HG02678 (cell line): ENCODE measurements around the gene PJA2.

ENCODE experiments used
- ATAC-seq: cut with Tn5 transposase; IDR thresholded peaks from one replicate; pipeline ENCODE4 v1.9.1; 2021; ENCODE audit warnings: mild to moderate bottlenecking, moderate library complexity; ENCODE audit not compliant: unreplicated experiment

Gene PJA2

DNA sequence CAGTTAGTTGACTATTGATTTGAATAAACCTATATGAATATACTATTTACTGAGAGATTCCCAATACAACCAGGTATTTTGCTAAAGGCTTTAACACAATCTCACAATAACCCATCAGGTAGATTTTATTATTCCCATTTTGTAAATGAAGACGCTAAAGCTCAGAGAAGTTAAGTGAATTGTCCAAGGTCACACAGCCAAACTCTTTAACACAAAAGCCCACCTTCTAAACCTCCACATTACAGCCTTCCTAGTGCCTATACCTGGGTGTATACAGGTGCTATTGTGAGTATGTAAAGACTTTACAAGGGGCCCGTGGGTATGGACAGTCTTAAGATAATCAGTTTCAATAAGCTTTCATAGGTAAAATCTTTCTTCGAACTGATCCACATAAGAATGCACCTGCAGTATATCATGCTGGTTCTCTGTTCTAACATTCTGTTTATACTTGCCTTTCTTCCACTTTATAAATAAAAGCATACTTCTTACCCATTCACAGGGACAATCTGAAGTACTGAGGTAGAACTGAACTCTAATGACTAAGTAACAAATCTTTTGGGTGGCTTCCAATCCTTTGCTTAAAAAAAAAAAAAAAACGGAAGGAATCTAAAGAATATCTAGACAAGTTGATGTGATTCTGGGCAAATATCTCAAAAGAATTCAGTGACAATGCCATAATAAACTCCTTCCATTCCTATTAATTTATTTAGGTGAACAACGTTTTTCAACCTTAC lies 59.1 kb downstream of the PJA2 start:
- ATAC-seq: no peak

DNA sequence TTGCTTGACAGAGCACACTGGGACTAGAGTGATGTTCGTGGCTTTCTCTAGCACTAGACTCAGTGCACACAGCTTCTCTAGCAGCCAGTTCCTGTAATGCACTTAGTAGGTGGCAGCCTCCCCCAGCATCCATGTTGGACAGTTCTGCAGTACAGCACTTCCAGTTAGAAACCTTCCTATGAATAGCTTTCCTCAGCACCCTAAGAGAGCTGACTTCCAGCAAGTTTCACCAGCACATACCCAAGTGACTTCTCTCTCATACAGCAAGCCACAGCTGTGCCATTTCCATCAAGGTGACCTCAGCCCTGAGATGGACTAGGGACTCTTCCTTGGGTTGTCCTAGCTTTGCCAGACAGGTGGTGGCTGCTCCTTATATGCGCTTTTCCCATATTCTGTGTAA lies 60.4 kb downstream of the PJA2 start:
- no peak for ATAC-seq

DNA sequence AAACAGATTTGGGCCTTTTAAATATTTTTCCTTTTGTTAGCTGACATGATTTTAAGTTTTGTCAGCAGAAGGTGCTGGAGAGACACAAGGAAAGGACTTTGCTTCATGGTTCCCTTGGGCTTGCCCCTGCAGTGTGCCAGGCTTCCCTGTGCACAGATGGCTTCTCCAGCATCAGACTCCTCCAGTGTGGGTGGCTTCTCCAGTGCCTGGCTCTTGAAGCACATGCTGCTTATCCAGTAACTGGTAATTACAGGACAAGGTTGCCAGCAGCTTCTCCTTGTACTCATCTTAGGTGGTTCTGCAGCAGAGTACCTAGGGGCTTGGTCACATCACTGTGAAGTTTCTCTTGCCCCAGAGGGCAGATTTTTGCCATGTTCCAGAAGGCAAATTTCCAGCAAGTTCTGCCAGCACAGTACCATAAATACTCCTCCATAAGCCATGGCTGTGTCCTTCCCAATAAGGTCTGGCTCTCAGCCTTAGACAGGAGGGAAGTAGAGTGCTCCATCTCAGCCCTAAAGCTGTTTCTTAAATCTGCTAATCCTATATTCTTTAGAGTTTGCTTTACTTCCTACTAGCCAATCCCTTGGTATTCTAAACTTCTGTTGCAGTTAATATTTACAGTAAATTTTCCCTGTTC lies 62.4 kb downstream of the PJA2 start:
- ATAC-seq: no peak

DNA sequence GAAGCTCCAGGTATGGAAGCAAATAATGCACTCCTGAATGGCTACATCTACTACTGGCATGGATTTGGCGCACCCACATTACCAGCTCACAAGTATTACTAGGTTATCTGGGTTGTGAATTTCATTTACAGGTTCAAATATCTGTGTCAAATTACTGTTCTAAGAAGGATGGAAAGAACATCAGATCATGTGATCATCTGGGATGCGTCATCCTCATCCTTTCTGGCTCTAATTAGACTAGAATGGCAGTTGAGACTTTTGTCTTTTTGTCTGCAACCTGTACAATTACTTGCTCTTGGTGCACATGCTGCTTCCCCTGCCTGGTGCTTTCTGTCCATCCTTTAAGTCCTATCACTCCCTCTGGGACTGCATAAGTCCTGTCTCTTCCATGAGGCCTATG lies 64.1 kb downstream of the PJA2 start:
- ATAC-seq: no peak

DNA sequence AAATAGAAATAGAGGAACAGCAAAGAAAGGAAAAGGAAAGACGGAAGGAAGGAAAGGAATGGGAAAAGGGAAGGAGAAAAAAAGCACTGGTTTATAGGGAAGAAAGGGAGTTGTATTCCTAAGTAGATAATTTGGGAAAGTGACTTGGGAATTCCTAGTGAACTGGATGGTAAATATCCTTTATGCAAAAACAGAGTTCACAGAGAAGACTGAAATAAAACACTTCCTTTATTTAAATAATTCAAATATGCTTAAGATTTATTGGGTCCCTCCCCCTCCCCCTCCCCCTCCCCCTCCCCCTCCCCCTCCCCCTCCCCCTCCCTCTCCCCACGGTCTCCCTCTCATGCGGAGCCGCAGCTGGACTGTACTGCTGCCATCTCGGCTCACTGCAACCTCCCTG lies 69.4 kb downstream of the PJA2 start:
- no peak for ATAC-seq

DNA sequence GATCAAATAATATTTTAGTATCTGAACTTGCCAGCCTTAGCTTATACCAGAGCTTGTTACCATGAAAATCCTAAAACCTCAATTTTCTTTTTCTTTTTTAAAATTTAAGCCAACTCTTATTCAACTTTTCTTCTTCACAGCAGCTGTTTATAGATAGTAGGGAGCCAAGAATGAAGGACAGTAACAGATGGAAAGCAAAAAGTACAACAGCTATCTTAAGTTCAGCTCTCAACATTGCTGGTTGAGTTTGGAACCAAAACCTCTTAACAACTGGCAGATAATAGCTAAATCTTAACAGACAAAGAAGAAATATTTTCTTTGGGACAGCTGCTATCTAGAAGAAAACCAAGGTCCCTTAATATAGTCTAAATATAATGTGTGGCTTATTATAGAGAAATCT lies 74.7 kb downstream of the PJA2 start:
- no peak for ATAC-seq

DNA sequence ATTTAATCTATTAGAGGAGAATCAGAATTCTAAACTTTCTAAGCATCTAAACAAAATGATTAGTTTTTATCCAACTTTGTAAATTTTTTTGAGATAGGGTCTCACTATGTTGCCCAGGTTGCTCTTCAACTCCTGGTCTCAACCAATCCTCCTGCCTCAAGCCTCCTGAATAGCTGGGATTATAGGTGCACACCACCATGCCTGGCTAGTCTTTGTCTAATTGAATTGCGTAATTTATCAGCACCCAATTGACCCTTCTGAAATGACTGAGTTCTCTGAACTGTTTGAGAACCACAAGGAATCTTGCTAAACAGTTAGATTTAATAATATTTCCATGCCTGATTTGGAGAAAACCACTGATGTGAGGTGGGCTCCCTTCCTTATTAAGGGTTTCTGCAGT lies 75.7 kb downstream of the PJA2 start:
- no peak for ATAC-seq

DNA sequence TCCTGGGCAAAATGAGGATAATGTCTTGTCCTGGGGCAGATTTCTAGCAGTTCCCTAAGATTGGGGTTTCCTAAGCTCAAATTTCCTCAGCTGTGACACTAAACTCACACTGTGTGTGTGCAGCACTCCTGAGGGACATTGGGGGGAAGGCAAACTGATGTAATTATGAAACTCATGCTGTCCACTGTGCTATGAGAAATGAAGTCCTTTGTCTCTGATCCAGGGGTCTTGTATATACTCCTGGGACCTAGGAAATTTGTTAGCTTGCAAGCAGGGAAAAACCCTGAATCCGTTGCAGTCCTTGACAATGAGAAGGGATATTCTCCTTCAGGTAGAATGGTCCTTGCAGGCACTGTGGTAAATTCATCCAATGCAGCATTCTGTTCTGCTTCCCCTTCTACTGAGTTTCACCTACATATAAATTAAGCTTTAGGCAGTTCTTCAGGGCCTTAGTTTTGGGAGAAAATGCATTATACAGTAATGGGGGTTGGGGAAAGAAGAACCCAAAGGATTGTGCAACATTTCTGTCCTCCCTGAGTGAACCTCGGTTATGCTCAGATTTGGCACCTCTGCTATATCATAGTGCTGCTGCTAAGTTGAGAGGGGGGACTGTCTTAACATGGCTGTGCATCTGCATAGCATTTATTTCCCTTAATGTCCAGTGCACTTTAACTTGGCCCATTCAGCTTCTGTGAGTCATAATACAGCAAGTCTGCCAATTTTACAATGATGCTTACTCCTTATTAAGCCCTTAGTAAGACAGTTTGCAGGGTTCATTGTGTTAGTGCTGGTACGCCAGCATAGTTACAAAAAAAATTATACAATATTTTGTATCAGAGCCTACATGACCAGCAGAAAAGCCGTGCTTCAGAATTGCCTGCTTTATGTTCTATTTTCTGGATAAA lies 80.2 kb downstream of the PJA2 start:
- no peak for ATAC-seq

DNA sequence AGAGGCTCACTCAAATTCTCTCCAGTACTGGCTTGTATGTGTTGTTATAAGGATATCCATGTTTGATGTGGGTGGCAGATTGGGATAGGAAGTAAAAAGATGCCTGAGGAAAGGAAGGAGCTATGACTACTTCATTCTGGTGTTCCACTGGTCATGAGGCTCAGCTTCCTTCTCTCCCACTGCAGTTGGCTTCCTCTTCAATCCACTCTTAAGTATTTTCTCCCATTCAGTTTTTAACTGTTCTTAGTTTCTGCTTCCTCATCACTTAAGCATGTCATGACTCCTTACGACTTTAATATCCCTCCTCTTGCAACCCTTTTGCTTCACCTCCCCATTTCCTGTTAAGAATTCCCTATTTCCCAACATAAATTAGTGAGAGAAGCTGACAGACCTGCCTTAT lies 81.1 kb downstream of the PJA2 start:
- ATAC-seq: no peak

DNA sequence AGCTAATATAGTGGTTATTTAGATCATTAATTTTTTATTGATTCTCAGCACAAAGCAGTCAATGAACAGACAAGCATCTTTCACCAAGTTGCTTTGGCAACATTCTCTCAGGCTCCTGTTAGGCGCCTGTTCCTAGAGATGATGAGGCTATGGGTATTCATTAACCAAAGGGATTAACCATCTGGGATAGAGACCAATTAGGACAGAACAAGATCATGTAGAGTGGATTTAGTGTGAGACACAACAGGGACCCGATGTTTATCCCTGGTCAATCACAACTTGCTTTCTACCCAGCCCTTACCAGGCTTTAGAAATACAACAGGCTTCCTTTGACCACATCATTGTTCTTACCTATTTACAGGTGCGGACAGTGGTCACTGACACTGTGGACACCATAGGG lies 82.2 kb downstream of the PJA2 start:
- no peak for ATAC-seq

DNA sequence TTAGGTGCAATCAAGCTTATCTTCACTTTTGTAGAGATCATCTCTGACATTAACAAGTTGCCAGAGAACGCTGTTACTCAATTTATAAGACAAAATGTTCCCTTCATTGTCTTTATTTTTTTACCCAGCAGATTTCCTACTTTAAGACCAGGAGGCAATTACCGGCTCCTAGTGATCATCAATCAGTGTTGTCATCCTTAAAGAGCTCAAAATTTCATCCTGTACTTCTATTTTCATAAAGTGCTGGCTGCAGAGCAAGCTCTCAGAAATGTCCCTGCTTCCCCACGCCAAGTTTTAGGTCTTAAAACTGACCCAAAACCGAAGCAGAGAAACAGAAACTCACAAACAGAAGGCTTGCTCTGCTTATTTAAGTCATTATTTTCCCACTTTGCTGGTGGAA lies 82.9 kb downstream of the PJA2 start:
- ATAC-seq: no peak

DNA sequence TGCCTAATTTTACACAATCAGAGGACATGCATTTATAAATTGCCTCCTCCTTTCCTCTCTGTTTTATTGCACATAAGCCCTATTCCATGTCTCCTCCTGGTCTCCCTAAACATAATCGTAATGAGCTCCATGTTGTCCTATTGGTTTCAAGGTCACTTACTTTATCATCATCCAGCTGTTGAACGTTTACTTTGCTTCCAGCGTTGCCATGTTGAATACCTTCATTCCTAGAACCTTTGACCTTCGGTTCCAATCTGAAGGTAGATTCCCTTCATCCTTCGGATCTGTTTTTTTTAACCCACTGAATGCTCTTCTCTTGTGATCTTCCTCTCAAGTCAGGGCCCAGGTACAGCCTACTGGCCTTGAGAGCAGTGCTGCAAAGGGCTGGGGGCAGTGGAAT lies 84.3 kb downstream of the PJA2 start:
- ATAC-seq: no peak

DNA sequence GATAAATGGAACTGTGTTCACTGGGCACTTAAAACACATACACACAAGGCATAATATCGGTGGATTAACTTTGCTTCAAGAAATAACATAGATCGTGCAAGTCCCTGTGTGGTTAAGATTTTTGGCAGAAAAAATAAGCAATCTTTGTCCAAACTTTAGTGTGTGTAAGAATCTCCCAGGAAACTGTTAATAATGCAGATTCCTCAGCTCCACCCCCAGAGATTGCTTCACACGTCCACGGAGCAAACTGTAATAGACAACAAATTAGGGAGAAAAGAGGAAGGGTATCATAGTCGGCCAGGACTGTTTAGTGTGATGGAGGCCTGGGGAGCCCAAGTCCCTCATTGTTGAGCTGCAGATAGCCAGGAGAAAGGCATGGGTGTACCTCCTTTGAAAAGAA lies 84.8 kb downstream of the PJA2 start:
- ATAC-seq: no peak

DNA sequence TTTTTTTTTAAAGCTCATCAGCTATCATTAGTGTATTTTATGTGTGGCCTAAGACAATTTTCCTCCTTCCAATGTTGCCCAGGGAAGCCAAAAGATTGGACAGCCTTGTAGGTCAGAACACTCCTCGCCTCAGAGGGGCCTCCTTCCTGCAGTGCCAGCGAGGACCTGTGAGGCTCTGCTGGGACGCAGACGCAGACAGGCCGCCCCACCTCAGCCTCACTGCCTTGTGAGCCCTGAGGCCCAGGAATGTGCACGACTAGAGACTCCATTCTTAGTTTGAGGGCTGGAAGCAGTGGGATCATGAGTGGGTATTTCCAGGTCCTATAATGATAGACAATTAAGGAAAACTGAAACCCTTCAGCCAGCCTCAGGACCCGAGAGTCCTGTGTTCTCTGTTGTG lies 85.4 kb downstream of the PJA2 start:
- no peak for ATAC-seq

DNA sequence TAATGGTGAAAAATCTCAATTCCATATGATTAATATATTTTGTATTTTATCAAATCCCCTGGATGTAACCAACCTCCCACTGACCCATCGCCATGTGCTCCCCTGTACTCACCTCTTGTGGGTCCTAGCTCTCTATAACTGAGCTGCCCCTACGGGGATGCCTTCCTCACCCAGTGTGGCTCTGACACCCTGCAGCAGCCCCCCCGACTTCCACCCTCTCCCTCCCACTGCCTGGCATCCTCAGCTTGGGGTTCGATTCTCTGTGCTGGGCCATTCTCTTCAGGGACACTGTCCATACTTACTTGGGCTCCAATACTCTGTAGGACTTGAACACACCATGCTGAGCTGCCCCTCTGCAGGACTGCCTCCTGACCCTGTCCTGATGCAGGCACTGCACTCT lies 87.1 kb downstream of the PJA2 start:
- ATAC-seq: no peak

DNA sequence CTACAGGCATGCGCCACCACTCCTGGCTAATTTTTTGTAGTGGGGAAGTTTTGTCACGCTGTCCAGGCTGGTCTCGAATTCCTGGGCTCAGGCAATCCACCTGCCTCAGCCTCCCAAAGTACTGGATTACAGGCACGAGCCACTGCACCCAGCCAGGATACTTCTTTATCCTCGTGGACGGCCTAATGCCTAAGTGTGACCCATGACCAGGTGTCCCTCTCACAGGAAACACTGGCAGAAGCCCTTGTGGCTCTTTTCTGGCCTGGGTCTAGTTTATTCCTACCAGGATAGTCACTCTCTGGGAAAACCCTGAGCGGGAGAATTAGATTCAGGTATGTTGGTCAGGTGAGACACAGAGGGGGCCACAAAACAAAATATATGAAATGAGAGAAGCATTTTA lies 90.4 kb downstream of the PJA2 start:
- no peak for ATAC-seq

DNA sequence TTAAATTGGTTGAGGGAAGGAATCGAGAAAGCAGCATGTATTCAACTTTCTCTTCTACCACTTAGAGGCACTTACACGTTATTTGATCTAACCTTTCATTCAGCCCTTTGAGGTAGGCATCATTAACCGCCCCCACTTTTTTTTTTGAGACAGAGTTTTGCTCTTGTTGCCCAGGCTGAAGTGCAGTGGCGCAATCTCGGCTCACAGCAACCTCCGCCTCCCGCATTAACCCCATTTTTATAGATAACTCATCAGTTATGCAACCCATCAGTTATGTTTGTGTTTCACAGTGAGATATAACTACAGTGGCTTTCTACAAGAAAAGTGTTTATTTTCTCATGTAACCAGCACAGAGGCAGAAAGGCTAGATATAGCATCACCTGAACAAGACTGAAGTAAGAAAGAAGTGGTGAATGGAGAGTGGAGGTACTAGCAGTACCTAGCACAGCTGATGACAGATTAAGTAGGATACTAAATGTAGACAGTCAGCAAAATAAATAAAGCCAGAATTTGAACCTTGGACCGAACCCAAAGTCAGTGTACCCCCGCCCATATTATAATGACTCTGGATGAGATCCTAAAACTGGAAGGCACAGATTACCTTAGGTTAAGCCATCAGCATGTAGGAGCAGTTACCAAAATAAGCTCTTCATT lies 91.2 kb downstream of the PJA2 start:
- no peak for ATAC-seq

DNA sequence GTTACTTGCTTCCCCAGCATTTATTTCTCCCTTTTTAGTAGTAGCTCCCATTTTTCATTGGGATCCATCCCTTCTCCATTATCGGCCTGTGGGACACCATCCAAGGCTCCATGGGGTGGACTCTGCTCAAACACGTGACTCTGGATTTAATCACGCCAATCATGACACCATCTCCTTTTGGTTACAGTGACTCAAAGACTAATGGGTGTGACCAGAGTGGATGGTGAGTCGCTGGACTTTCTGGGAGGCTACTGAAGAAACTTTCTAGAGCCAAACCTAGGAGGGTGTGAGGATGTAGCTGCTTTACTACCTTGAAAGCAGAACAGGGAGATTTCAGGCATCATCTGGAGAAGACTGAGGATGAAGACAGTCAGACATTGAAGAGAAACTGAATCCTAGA lies 93.1 kb downstream of the PJA2 start:
- no peak for ATAC-seq

DNA sequence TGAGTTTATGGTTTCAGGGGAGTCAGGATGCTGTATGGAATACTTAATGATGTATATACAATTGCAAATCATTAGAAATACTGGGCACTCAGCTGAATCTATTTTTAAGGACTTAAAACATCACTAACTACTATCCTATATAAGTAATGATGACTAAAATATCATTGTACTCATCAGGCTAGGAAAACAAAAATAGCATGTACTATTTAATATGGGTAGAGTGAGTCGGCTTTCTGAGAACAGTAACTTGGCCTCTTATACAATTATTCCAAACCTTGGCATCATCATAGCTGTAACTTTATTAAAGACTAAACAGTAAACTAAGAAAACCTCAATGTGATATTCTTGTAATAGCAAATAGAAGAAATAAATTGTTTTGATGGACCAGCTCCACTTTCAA lies 94.5 kb downstream of the PJA2 start:
- no peak for ATAC-seq

DNA sequence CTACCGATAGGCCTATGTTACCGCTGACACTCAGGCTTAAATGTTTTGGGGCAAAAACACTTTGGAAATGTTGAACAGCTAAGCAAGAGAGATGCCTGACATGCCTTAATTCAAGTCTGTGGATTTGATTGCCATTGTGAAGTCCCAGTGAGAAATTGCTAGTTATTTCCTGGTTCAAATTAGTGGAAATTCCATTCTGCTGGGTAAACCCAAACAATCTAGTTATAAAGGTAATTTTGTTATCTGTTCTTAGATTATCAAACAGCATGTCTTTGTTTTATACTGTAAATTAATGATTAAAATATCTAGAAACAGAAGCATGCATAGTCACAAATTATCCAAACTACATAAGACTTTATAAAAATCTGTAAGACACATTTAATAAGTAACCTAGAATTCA lies 96.6 kb downstream of the PJA2 start:
- no peak for ATAC-seq

DNA sequence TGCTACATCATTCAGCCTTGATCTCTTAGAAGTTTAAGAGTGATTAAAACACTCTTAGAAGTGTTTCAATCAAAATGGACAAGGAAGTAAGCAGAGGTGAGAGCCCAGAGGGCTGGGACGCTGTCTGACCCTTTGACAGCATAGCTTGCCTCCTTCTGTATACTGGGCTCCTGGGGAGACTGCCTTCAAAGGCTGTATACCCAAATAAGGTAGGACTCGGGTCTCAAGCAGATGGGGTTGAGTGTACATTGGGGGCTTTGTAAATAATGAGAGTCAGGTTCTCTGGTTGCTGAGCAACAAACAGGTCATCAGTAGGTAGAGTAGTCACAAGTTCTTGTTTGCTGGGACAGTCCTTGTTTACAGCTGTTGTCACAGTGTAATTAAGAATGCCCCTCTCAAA lies 97.1 kb downstream of the PJA2 start:
- no peak for ATAC-seq
